Gastroesophageal sphincter (tissue), 3 donors: ENCODE results near the gene CDH4.

ENCODE experiments used
- CTCF ChIP-seq, 4 experiments: fragments of 200-600 bp in 2 of 4; fragments of 450-650 bp in 2 of 4; sonication (generic) in 1 of 4; IDR thresholded peaks; one replicate each; pipeline ENCODE4 v1.5.1; 2017 to 2019; ENCODE audit warnings: antibody characterized with exemption in 4 of 4, mild to moderate bottlenecking in 2 of 4, moderate library complexity in 2 of 4
- POLR2A ChIP-seq, 2 donors: fragments of 450-650 bp; IDR thresholded peaks; one replicate each; pipeline ENCODE4 v1.6.1; 2017; ENCODE audit warnings: antibody characterized with exemption in 2 of 2, mild to moderate bottlenecking in 2 of 2, moderate library complexity in 1 of 2
- POLR2AphosphoS5 ChIP-seq: sonication (generic); formaldehyde crosslinking; IDR thresholded peaks from one replicate; pipeline ENCODE4 v1.6.1; 2017; ENCODE audit warnings: antibody characterized with exemption

- TF ChIP-seq CTCF (IDR thresholded peaks at IDR 0.05) (no peak), POLR2A (IDR thresholded peaks at IDR 0.05) (no peak), POLR2AphosphoS5 (no peak)
Measured at GRCh38 chr20:61891916-61892649, 640.0 kb downstream of the CDH4 start.
